Body of pancreas (tissue), 4 donors: ENCODE results near the gene F2R.

Experiments
- POLR2A ChIP-seq, 3 donors: fragments of 450-650 bp; IDR thresholded peaks; one replicate each; pipeline ENCODE4 v1.6.1; 2016; ENCODE audit warnings: antibody characterized with exemption in 3 of 3, mild to moderate bottlenecking in 2 of 3
- TF ChIP-seq, protein P1 (sequence below), 7 experiments: fragments of 450-650 bp in 4 of 7; fragments of 200-600 bp in 3 of 7; sonication (generic) in 3 of 7; IDR thresholded peaks; one replicate each; pipeline ENCODE4 v1.5.1; 2016 to 2019; ENCODE audit warnings: antibody characterized with exemption in 7 of 7

DNA sequence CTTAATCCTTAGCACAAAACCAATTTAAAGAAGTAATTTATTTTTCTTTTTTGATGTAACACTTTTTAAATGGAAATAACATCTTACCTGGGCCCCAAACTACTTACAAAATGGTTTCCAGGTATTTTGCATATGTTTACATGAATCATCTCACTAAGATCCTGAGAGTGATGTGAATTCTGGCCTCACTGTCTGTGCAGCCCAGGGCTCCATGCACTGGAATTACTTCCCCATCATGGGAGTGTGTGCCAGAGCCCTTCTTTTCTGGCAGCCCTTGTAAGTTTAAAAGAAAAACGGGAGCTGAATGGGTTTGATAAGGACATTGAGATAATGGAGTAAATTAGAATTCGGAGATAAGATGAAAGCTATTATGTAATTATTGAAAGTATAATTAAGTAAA, 12.2 kb upstream of the F2R start:
- no peak for TF ChIP-seq POLR2A (IDR thresholded peaks at IDR 0.05)
- TF ChIP-seq, protein P1, sequence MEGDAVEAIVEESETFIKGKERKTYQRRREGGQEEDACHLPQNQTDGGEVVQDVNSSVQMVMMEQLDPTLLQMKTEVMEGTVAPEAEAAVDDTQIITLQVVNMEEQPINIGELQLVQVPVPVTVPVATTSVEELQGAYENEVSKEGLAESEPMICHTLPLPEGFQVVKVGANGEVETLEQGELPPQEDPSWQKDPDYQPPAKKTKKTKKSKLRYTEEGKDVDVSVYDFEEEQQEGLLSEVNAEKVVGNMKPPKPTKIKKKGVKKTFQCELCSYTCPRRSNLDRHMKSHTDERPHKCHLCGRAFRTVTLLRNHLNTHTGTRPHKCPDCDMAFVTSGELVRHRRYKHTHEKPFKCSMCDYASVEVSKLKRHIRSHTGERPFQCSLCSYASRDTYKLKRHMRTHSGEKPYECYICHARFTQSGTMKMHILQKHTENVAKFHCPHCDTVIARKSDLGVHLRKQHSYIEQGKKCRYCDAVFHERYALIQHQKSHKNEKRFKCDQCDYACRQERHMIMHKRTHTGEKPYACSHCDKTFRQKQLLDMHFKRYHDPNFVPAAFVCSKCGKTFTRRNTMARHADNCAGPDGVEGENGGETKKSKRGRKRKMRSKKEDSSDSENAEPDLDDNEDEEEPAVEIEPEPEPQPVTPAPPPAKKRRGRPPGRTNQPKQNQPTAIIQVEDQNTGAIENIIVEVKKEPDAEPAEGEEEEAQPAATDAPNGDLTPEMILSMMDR (IDR thresholded peaks at IDR 0.05) = no peak
